HEK293 (cell line): ENCODE measurements around the gene GSN.
A peak's percentile ranks its signal among the peaks of the same experiment; 100 is the strongest.

Experiments
- CTCF ChIA-PET: fragments of 350-600 bp; formaldehyde crosslinking; extraction: SDS; loops from one replicate; lab custom pipeline; 2021; ENCODE audit warnings: antibody characterized with exemption; lab: Yijun Ruan, JAX
- POLR2A ChIA-PET: fragments of 300-600 bp; formaldehyde crosslinking; extraction: SDS; loops from one replicate; lab custom pipeline; 2020; ENCODE audit warnings: antibody characterized with exemption, inconsistent platforms; lab: Yijun Ruan, JAX
- H3K27ac ChIP-seq: fragments of 200-500 bp; sonication (Bioruptor generic); 2 replicates; pipeline ENCODE4 v1.5.1; 2014; ENCODE audit warnings: low read depth, low read length, control low read depth, inconsistent platforms; ENCODE audit errors: extremely low read depth
- H3K36me3 ChIP-seq, 2 experiments: fragments of 200-500 bp in 1 of 2; sonication (Bioruptor generic) in 1 of 2; 1 replicate in 1 of 2; 2 replicates in 1 of 2; pipeline ENCODE4 v1.5.1; 2014 to 2017; ENCODE audit warnings: inconsistent platforms in 2 of 2, low read length in 2 of 2; ENCODE audit not compliant: control insufficient read depth in 2 of 2, insufficient read depth in 1 of 2
- H3K4me1 ChIP-seq: fragments of 200-500 bp; sonication (Bioruptor generic); 2 replicates; pipeline ENCODE4 v1.5.1; 2014; ENCODE audit warnings: mild to moderate bottlenecking, low read length, inconsistent platforms; ENCODE audit not compliant: control insufficient read depth, insufficient read depth
- H3K4me3 ChIP-seq: 2 replicates; pipeline ENCODE4 v1.5.1; 2011; ENCODE audit warnings: low read depth, mild to moderate bottlenecking, control low read depth, low read length, moderate library complexity
- H3K9me3 ChIP-seq: fragments of 200-500 bp; sonication (Bioruptor generic); 2 replicates; pipeline ENCODE4 v1.5.1; 2014; ENCODE audit warnings: low read depth, low read length, inconsistent platforms; ENCODE audit not compliant: control insufficient read depth, insufficient read depth
- OVOL3 ChIP-seq: fragments of 450-650 bp; formaldehyde crosslinking; IDR thresholded peaks from 2 replicates; pipeline ENCODE4 v1.5.1; 2016; ENCODE audit warnings: missing biosample characterization, missing genetic modification characterization
- WT1 ChIP-seq: fragments of 450-650 bp; formaldehyde crosslinking; IDR thresholded peaks from 2 replicates; pipeline ENCODE4 v1.5.1; 2016; ENCODE audit warnings: missing biosample characterization, missing genetic modification characterization
- YY1 ChIP-seq: fragments of 450-650 bp; formaldehyde crosslinking; IDR thresholded peaks from 2 replicates; pipeline ENCODE4 v1.5.1; 2018; ENCODE audit warnings: missing biosample characterization, missing genetic modification characterization
- ZNF202 ChIP-seq: fragments of 450-650 bp; formaldehyde crosslinking; IDR thresholded peaks from 2 replicates; pipeline ENCODE4 v1.5.1; 2016; ENCODE audit warnings: missing biosample characterization, missing genetic modification characterization, borderline replicate concordance
- ZNF24 ChIP-seq: fragments of 450-650 bp; formaldehyde crosslinking; IDR thresholded peaks from 2 replicates; pipeline ENCODE4 v1.5.1; 2016; ENCODE audit warnings: missing biosample characterization, missing genetic modification characterization
- ZNF354C ChIP-seq: fragments of 450-650 bp; formaldehyde crosslinking; IDR thresholded peaks from 2 replicates; pipeline ENCODE4 v1.5.1; 2016; ENCODE audit warnings: missing biosample characterization, missing genetic modification characterization, low read depth, borderline replicate concordance
- ZNF423 ChIP-seq: fragments of 450-650 bp; formaldehyde crosslinking; IDR thresholded peaks from 2 replicates; pipeline ENCODE4 v1.5.1; 2016; ENCODE audit warnings: missing biosample characterization, missing genetic modification characterization
- ZNF433 ChIP-seq: fragments of 450-650 bp; formaldehyde crosslinking; IDR thresholded peaks from 2 replicates; pipeline ENCODE4 v1.5.1; 2016; ENCODE audit warnings: missing biosample characterization, missing genetic modification characterization, low read depth
- ZNF549 ChIP-seq: fragments of 450-650 bp; IDR thresholded peaks from 2 replicates; pipeline ENCODE4 v1.5.1; 2018; ENCODE audit warnings: missing biosample characterization, missing genetic modification characterization, mild to moderate bottlenecking, inconsistent platforms, moderate library complexity
- ZNF629 ChIP-seq: fragments of 450-650 bp; formaldehyde crosslinking; IDR thresholded peaks from 2 replicates; pipeline ENCODE4 v1.5.1; 2017; ENCODE audit warnings: missing biosample characterization, missing genetic modification characterization
- ZNF645 ChIP-seq: fragments of 450-650 bp; formaldehyde crosslinking; IDR thresholded peaks from 2 replicates; pipeline ENCODE4; 2016; ENCODE audit warnings: missing biosample characterization, missing genetic modification characterization
- ZNF664 ChIP-seq: fragments of 450-650 bp; formaldehyde crosslinking; IDR thresholded peaks from 2 replicates; pipeline ENCODE4 v1.5.1; 2016; ENCODE audit warnings: missing biosample characterization, missing genetic modification characterization
- ZNF704 ChIP-seq: fragments of 450-650 bp; formaldehyde crosslinking; IDR thresholded peaks from 2 replicates; pipeline ENCODE4 v1.5.1; 2016; ENCODE audit warnings: missing biosample characterization, missing genetic modification characterization
- TF ChIP-seq, protein P1 (sequence below): fragments of 450-650 bp; formaldehyde crosslinking; IDR thresholded peaks from 2 replicates; pipeline ENCODE4 v1.5.1; 2016; ENCODE audit warnings: missing biosample characterization, missing genetic modification characterization
- TF ChIP-seq, protein P2 (sequence below): IDR thresholded peaks from 2 replicates; pipeline ENCODE4 v1.6.1; 2011; ENCODE audit warnings: mild to moderate bottlenecking, low read depth, low read length, borderline replicate concordance
- TF ChIP-seq, protein P3 (sequence below): fragments of 450-650 bp; formaldehyde crosslinking; IDR thresholded peaks from 2 replicates; pipeline ENCODE4 v1.5.1; 2016; ENCODE audit warnings: missing biosample characterization, missing genetic modification characterization
- TF ChIP-seq, protein P4 (sequence below): fragments of 450-650 bp; formaldehyde crosslinking; IDR thresholded peaks from 2 replicates; pipeline ENCODE4 v1.5.1; 2017; ENCODE audit warnings: missing biosample characterization, missing genetic modification characterization

The GSN gene

GRCh38 chr9:121362813-121363621, 95.1 kb downstream of the GSN start (continued):
- TF ChIP-seq, protein P1, sequence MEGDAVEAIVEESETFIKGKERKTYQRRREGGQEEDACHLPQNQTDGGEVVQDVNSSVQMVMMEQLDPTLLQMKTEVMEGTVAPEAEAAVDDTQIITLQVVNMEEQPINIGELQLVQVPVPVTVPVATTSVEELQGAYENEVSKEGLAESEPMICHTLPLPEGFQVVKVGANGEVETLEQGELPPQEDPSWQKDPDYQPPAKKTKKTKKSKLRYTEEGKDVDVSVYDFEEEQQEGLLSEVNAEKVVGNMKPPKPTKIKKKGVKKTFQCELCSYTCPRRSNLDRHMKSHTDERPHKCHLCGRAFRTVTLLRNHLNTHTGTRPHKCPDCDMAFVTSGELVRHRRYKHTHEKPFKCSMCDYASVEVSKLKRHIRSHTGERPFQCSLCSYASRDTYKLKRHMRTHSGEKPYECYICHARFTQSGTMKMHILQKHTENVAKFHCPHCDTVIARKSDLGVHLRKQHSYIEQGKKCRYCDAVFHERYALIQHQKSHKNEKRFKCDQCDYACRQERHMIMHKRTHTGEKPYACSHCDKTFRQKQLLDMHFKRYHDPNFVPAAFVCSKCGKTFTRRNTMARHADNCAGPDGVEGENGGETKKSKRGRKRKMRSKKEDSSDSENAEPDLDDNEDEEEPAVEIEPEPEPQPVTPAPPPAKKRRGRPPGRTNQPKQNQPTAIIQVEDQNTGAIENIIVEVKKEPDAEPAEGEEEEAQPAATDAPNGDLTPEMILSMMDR (tag by site-specific recombination): no peak
- no peak for TF ChIP-seq YY1 (tag by site-specific recombination)

- POLR2A ChIA-PET: no interaction called here
- H3K4me1 ChIP-seq: peaks cover 10% of the 10 kb centered on the region
- CTCF ChIA-PET: interaction anchor here (0.6 to 2.5 kb wide), 6 partner anchors 11 to 141 kb away, joined by 3 to 18 read pairs (median 4); no protein-coding TSS in a partner anchor
- no peak overlapping the region for H3K27ac ChIP-seq
- TF ChIP-seq, protein P2, sequence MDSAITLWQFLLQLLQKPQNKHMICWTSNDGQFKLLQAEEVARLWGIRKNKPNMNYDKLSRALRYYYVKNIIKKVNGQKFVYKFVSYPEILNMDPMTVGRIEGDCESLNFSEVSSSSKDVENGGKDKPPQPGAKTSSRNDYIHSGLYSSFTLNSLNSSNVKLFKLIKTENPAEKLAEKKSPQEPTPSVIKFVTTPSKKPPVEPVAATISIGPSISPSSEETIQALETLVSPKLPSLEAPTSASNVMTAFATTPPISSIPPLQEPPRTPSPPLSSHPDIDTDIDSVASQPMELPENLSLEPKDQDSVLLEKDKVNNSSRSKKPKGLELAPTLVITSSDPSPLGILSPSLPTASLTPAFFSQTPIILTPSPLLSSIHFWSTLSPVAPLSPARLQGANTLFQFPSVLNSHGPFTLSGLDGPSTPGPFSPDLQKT: no peak
- TF ChIP-seq ZNF664 (tag by site-specific recombination) (no peak), ZNF24 (tag by site-specific recombination) (no peak), ZNF645 (no peak), ZNF423 (tag by site-specific recombination) (no peak), ZNF549 (tag by site-specific recombination) (no peak), OVOL3 (tag by site-specific recombination) (no peak), ZNF433 (no peak), WT1 (tag by site-specific recombination) (no peak), ZNF704 (tag by site-specific recombination) (no peak)
- TF ChIP-seq, protein P3, sequence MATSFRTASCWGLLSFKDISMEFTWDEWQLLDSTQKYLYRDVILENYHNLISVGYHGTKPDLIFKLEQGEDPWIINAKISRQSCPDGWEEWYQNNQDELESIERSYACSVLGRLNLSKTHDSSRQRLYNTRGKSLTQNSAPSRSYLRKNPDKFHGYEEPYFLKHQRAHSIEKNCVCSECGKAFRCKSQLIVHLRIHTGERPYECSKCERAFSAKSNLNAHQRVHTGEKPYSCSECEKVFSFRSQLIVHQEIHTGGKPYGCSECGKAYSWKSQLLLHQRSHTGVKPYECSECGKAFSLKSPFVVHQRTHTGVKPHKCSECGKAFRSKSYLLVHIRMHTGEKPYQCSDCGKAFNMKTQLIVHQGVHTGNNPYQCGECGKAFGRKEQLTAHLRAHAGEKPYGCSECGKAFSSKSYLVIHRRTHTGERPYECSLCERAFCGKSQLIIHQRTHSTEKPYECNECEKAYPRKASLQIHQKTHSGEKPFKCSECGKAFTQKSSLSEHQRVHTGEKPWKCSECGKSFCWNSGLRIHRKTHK (tag by site-specific recombination): no peak
- no peaks in the 10 kb centered on the region for H3K36me3 ChIP-seq
- no peak overlapping the region for H3K4me3 ChIP-seq
- no peaks in the 10 kb centered on the region for H3K9me3 ChIP-seq
These were observed 95.6 kb downstream of the GSN start for GRCh38 chr9:121363622-121363961.

DNA sequence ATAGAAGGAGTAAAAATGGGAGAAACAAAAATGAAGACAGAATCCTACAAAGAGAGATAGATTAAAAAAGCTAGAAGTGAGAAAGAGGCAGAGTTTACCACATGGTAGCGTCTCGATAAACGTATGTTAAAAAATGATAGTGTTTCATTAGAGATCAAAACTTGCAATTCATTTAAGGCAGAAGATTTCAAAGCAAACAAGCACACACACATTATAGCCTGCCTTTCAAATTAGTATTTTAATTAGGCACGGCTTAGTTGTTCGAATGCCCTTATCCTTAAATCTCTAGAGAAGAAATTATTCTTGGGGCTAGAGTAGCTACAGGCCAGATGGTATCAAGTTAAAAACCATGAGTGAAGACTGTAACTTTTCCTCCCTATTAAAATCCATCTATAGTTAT, 96.1 kb downstream of the GSN start:
- Histone ChIP-seq H3K4me1 (peaks cover 10% of the 10 kb centered on the region), H3K27ac (no peak overlapping the region), H3K36me3 (no peaks in the 10 kb centered on the region), H3K9me3 (no peaks in the 10 kb centered on the region), H3K4me3 (no peak overlapping the region)
- no peak for TF ChIP-seq ZNF629 (tag by site-specific recombination)
- TF ChIP-seq ZNF433: no peak
- TF ChIP-seq, protein P4, sequence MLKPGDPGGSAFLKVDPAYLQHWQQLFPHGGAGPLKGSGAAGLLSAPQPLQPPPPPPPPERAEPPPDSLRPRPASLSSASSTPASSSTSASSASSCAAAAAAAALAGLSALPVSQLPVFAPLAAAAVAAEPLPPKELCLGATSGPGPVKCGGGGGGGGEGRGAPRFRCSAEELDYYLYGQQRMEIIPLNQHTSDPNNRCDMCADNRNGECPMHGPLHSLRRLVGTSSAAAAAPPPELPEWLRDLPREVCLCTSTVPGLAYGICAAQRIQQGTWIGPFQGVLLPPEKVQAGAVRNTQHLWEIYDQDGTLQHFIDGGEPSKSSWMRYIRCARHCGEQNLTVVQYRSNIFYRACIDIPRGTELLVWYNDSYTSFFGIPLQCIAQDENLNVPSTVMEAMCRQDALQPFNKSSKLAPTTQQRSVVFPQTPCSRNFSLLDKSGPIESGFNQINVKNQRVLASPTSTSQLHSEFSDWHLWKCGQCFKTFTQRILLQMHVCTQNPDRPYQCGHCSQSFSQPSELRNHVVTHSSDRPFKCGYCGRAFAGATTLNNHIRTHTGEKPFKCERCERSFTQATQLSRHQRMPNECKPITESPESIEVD (tag by site-specific recombination): peak; percentile 41; the same call in 1 of the 2 replicates
- no peak for TF ChIP-seq ZNF354C (tag by site-specific recombination)
- TF ChIP-seq ZNF202: no peak
- TF ChIP-seq, protein P2: no peak
- ChIA-PET POLR2A (no interaction called here), CTCF (interaction anchor here (0.5 to 2.5 kb wide), 7 partner anchors 11 to 908 kb away, joined by 3 to 18 read pairs (median 4); no protein-coding TSS in a partner anchor)
